BLaER1 (cell line): ENCODE measurements around the gene EPHB2.

Experiments
- H3K27ac ChIP-seq: shearing (Covaris generic); formaldehyde crosslinking; 2 replicates; pipeline ENCODE4 v1.8.1; 2022
- H3K27me3 ChIP-seq: shearing (Covaris generic); formaldehyde crosslinking; 2 replicates; pipeline ENCODE4 v1.8.1; 2022
- H3K36me3 ChIP-seq: shearing (Covaris generic); formaldehyde crosslinking; 2 replicates; pipeline ENCODE4 v1.8.1; 2022
- H3K4me1 ChIP-seq: shearing (Covaris generic); formaldehyde crosslinking; 2 replicates; pipeline ENCODE4 v1.8.1; 2022
- H3K4me2 ChIP-seq: shearing (Covaris generic); formaldehyde crosslinking; 2 replicates; pipeline ENCODE4 v1.8.1; 2022
- H3K4me3 ChIP-seq: shearing (Covaris generic); formaldehyde crosslinking; 2 replicates; pipeline ENCODE4 v1.8.1; 2022
- H3K9ac ChIP-seq: shearing (Covaris generic); formaldehyde crosslinking; 2 replicates; pipeline ENCODE4 v1.8.1; 2022
- H3K9me3 ChIP-seq: shearing (Covaris generic); formaldehyde crosslinking; 2 replicates; pipeline ENCODE4 v1.8.1; 2022
- H4K20me1 ChIP-seq: shearing (Covaris generic); formaldehyde crosslinking; 2 replicates; pipeline ENCODE4 v1.8.1; 2022
- Cebpa-rat ChIP-seq: shearing (Covaris generic); IDR thresholded peaks from 2 replicates; pipeline ENCODE4 v1.8.1; 2022

EPHB2 gene

DNA sequence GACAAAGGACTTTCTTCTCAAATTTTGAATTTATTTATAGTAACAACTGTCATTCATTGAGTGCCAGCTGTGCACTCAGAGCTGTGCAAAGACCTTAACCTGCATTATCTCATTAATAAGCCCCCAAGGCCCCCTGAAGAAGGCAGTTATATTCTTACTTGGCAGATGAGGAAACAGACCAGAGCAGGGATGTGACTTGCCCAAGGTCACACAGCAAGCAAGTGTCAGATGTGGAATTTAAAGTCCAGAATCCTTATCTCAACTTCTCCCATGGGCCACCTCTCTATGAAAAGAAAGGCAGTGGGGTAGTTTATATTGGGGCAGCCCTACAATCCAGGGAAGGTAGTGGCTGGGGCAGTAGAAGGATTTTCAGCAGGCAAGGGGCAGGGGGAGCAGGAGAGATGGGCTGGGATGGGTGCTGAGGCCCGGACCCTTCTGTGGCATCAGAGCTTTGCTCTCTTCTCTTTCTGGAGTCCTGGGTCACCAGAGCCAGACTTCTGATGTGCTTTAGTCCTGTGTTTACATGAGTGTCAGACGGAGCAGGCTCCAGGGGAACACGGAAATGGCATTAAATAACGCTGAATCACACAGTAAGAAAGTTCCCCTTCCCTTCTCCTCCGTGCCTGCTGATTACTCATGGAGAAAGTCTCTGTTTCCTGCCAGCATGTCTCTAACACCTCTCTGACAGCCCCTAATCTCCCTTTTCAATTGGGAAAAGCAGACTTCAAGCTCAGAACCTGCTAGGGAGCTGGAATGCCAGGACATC lies 39.5 kb downstream of the EPHB2 start:
- TF ChIP-seq Cebpa-rat = no peak
- Histone ChIP-seq H4K20me1 (no peaks in the 10 kb centered on the region), H3K9ac (peak overlapping the region; percentile 6; the same call in 1 of the 2 replicates), H3K27ac (peak overlapping the region; percentile 36; the same call in 1 of the 2 replicates), H3K4me2 (peak overlapping the region; percentile 47), H3K4me1 (peaks cover 17% of the 10 kb centered on the region), H3K36me3 (no peaks in the 10 kb centered on the region), H3K27me3 (no peaks in the 10 kb centered on the region), H3K9me3 (no peaks in the 10 kb centered on the region), H3K4me3 (no peak overlapping the region)

DNA sequence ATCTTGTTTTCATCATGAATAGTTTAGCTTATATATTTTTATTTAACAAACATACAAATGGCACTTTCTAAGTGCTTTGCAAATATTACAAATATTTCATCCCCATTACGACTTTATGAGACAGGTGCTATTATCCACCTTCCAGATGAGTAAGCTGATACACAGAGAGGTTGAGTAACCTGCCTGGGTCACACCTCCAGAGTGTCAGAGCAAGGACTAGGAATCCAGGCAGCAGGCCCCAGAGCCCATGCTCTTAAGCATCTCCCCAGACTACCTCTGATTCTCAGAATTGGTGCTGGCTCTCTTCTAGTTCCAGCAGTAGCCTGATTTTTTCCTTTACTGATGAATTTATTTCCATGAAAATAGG lies 40.0 kb downstream of the EPHB2 start:
- H3K4me1 ChIP-seq = peaks cover 17% of the 10 kb centered on the region
- peak overlapping the region; percentile 36; the same call in 1 of the 2 replicates for H3K27ac ChIP-seq
- H3K4me2 ChIP-seq = peak overlapping the region; percentile 47

DNA sequence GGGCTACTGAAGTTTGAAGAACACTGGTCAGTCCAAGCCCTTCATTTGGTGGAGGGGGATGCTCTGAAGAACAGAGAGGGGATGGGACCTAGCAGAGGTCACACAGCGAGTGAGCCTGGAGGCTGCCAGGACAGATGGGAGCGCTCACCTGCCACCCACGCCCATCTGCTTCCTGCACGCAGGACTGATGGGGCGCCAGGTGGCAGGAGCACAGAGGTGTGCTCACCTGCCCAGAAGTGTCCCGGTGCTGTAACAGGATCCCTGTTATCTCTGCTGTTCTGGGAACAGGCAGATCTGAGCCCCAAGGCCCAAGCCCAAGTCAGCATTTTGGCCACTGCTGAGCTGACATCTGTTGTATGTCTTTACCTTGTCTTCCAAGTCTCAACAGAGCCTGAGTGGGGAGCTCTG lies 40.5 kb downstream of the EPHB2 start:
- Histone ChIP-seq H3K4me2 (no peak overlapping the region), H3K9ac (no peak overlapping the region), H3K27me3 (no peaks in the 10 kb centered on the region), H3K4me1 (peaks cover 17% of the 10 kb centered on the region), H3K36me3 (no peaks in the 10 kb centered on the region), H3K4me3 (no peak overlapping the region), H3K27ac (no peak overlapping the region), H4K20me1 (no peaks in the 10 kb centered on the region), H3K9me3 (no peaks in the 10 kb centered on the region)
- TF ChIP-seq Cebpa-rat = no peak

More for the DNA sequence above, 40.0 kb downstream of the EPHB2 start:
- H3K4me3 ChIP-seq = no peak overlapping the region
- H3K9ac ChIP-seq = peak overlapping the region; percentile 6; the same call in 1 of the 2 replicates
- no peaks in the 10 kb centered on the region for H3K9me3 ChIP-seq
- no peaks in the 10 kb centered on the region for H3K36me3 ChIP-seq
- H3K27me3 ChIP-seq = no peaks in the 10 kb centered on the region
- no peak for TF ChIP-seq Cebpa-rat
- H4K20me1 ChIP-seq = no peaks in the 10 kb centered on the region

DNA sequence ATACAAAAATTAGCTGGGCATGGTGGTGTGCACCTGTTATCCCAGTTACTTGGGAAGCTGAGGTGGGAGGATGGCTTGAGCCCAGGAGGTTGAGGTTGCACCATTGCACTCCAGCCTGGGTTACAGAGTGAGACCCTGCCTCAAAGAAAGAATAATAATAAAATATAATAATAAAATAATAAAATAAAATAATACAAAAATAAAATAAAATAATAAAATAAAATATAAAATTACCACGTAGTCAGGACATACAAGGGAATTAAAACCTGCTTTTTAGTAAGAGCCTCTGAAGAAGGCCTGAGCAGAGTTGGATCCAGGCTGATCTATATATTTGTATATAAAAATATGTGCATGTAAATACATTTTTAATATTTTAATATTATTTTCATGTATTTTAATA lies 41.7 kb downstream of the EPHB2 start:
- no peak overlapping the region for H3K27ac ChIP-seq
- H3K4me1 ChIP-seq = peaks cover 17% of the 10 kb centered on the region
- H3K36me3 ChIP-seq = no peaks in the 10 kb centered on the region

DNA sequence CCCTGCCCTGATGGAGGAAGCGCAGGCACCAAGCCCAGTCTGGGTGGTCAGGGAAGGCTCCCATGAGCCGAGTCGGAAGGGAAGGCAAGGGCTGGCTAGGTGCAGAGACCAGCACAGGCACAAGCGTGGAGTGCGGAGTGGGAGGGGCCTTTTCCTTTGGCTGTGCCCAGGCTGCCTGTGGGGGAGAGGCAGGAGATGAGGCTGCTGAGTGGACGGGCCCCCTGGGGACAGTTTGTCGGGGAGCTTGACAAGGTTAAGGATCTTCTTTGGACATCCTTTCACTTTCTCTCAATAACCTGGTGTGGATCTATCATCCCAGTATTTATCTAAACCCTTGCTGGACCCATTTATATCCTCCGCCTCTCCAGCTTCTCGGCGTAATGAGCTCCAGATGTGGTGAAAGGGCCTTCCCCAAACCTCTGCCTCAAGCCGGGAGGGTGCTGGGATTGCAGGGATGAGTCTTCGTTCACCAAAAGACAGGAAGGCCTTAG lies 42.9 kb downstream of the EPHB2 start:
- Histone ChIP-seq H3K9me3 (no peaks in the 10 kb centered on the region), H3K9ac (no peak overlapping the region), H3K4me1 (peaks cover 17% of the 10 kb centered on the region), H3K27ac (no peak overlapping the region), H3K4me3 (no peak overlapping the region), H3K36me3 (no peaks in the 10 kb centered on the region), H3K27me3 (no peaks in the 10 kb centered on the region), H4K20me1 (no peaks in the 10 kb centered on the region), H3K4me2 (no peak overlapping the region)
- no peak for TF ChIP-seq Cebpa-rat

More for the DNA sequence above, 41.7 kb downstream of the EPHB2 start:
- Histone ChIP-seq H3K9ac (no peak overlapping the region), H4K20me1 (no peaks in the 10 kb centered on the region), H3K9me3 (no peaks in the 10 kb centered on the region), H3K4me2 (no peak overlapping the region), H3K4me3 (no peak overlapping the region), H3K27me3 (no peaks in the 10 kb centered on the region)
- TF ChIP-seq Cebpa-rat = no peak

DNA sequence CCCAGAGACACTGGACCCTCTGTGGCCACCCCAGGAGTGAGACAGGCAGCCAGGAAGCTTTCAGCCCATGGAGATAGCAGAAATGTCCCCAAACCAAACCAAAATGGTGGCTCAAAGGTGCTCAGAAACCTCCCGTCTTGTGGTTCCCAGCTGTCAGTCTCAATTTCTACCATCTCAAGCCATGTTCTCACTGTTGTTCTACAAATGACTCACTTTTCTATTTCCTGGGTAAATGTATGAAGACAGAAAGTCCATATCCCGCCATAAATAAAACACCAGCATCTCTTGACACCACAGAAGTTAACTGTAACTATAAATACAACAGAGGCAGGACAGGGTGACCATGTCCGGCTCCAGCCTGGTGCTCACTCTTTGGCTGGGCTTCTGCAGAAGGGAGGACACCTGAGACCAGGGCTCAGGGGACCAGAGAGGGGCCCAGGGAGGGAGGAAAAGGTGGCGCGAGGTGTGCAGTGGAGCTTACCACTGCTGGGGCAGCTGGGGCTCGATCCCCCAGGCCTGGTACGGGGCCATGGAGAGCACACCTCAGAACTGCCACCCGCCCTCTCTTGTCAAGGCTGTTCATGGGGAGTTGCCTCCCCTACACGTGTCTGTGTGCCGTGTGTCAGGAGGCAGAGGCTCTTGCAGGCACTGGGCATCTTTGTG lies 43.6 kb downstream of the EPHB2 start:
- Histone ChIP-seq H3K27me3 (no peaks in the 10 kb centered on the region), H3K4me2 (no peak overlapping the region), H3K9ac (no peak overlapping the region), H3K9me3 (no peaks in the 10 kb centered on the region), H4K20me1 (no peaks in the 10 kb centered on the region), H3K4me1 (peaks cover 17% of the 10 kb centered on the region), H3K27ac (no peak overlapping the region), H3K4me3 (no peak overlapping the region), H3K36me3 (no peaks in the 10 kb centered on the region)
- TF ChIP-seq Cebpa-rat = no peak

DNA sequence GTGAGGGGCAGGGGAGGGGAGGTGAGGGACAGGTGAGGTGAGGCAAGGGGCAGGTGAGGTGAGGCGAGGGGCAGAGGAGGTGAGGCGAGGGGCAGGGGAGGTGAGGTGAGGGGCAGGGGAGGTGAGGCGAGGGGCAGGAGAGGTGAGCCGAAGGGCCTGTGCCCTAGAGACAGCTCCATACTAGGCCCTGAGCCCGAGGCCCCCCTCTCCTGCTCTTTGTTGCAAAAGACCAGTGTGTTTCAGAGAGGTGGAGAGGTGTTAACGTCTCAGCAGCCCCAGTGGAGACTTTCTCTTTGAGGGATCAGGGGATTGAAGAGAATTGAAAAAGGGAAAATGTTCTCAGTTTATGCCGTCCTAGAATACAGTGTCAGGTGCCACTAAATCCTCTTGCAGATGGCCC lies 44.2 kb downstream of the EPHB2 start:
- Histone ChIP-seq H3K4me3 (no peak overlapping the region), H4K20me1 (no peaks in the 10 kb centered on the region), H3K4me2 (no peak overlapping the region), H3K9me3 (no peaks in the 10 kb centered on the region), H3K36me3 (no peaks in the 10 kb centered on the region), H3K4me1 (peaks cover 13% of the 10 kb centered on the region), H3K27me3 (no peaks in the 10 kb centered on the region), H3K9ac (no peak overlapping the region), H3K27ac (no peak overlapping the region)
- no peak for TF ChIP-seq Cebpa-rat

DNA sequence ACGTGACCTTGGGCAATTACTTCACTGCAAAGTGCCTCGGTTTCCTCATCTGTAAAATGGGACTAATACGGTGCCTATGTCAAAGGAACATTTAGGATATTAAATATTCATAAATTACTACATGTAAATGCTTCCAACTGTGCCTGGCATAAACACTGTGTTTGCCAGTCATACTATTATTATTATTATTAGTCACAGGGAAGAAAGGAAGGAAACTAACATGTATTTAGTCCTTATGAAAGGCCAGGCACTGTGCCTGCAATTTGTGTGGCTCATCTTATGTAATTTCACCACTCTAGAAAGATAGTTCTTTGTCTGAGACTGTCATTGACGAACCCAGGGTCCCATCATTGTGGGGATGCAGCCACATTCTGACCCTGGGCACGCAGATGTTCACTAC lies 45.0 kb downstream of the EPHB2 start:
- no peak for TF ChIP-seq Cebpa-rat
- Histone ChIP-seq H3K27me3 (no peaks in the 10 kb centered on the region), H3K36me3 (no peaks in the 10 kb centered on the region), H3K9me3 (no peaks in the 10 kb centered on the region), H3K9ac (no peak overlapping the region), H3K27ac (no peak overlapping the region), H3K4me1 (peaks cover 5% of the 10 kb centered on the region), H3K4me3 (no peak overlapping the region), H3K4me2 (no peak overlapping the region), H4K20me1 (no peaks in the 10 kb centered on the region)

DNA sequence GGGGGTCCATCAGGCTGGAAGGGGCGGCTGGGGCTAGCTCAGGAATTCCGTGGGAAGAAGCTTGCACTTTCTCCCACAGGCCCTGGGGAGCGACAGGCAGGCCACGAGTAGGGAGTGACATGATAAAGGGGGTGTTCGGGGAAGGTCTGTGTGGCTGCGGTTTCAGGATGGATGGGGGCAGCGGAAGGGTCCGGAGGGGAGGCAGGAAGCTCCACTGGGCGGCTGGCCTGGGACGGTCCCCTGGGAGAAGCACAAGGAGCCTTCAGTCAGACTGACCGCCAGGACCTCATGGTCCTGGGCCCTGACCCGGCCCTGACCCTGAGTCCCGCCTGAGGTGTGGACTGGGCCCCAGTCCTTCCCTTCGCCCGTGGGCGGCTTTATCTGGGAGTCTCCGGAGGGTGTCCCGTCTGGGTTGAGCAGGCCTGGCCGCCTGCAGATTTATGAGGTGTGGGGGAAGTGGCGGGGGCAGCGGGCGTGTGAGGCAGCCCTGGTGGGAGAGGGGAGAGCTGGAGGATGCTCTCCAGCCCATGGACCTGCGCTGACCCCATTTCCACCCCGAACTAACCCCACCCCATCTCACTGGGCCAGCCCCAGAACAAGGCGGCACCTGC lies 45.6 kb downstream of the EPHB2 start:
- H3K4me3 ChIP-seq = no peak overlapping the region
- no peak overlapping the region for H3K9ac ChIP-seq
- no peaks in the 10 kb centered on the region for H3K9me3 ChIP-seq
- no peaks in the 10 kb centered on the region for H3K27me3 ChIP-seq
- H3K36me3 ChIP-seq = no peaks in the 10 kb centered on the region
- no peak for TF ChIP-seq Cebpa-rat
- no peaks in the 10 kb centered on the region for H4K20me1 ChIP-seq
- H3K4me1 ChIP-seq = no peaks in the 10 kb centered on the region
- no peak overlapping the region for H3K4me2 ChIP-seq
- H3K27ac ChIP-seq = no peak overlapping the region

DNA sequence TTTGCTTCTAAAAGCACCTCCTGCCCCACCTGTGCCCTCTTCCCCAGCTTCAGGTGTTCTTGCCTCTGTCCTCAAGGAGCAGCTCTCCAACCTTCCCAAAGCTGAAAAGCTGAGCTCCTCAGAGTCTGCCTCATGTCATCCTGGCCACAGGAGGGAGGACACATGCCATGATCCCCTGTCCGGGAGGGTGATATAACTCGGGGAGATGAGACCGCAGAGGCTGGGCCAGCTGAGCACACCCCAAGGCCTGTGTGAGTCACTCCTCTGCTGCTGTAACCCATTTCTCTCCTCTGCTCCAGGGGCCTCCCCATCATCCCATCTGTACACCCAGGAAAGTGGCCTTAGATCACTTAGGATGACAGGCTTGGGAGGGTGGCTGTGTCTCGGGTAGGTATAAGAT lies 49.8 kb downstream of the EPHB2 start:
- H3K4me2 ChIP-seq = no peak overlapping the region
- no peaks in the 10 kb centered on the region for H3K27me3 ChIP-seq
- no peaks in the 10 kb centered on the region for H3K4me1 ChIP-seq
- no peak for TF ChIP-seq Cebpa-rat
- no peak overlapping the region for H3K27ac ChIP-seq
- no peak overlapping the region for H3K9ac ChIP-seq
- H4K20me1 ChIP-seq = no peaks in the 10 kb centered on the region
- no peak overlapping the region for H3K4me3 ChIP-seq
- no peaks in the 10 kb centered on the region for H3K36me3 ChIP-seq
- H3K9me3 ChIP-seq = no peaks in the 10 kb centered on the region
